ENCODE results near the gene CIAO2B.
"Not testable (repeated sequence)": the region's sequence is repeated elsewhere in the genome, so short reads cannot be mapped to it uniquely, and the experiment has no call there.

Gene CIAO2B

GRCh38 chr16:66936889-66937554 lies 2.8 kb upstream of the CIAO2B start:
- no peak for DNase-seq

- no peak for DNase-seq
These were observed 2.3 kb upstream of the CIAO2B start for GRCh38 chr16:66936462-66936861.

DNA sequence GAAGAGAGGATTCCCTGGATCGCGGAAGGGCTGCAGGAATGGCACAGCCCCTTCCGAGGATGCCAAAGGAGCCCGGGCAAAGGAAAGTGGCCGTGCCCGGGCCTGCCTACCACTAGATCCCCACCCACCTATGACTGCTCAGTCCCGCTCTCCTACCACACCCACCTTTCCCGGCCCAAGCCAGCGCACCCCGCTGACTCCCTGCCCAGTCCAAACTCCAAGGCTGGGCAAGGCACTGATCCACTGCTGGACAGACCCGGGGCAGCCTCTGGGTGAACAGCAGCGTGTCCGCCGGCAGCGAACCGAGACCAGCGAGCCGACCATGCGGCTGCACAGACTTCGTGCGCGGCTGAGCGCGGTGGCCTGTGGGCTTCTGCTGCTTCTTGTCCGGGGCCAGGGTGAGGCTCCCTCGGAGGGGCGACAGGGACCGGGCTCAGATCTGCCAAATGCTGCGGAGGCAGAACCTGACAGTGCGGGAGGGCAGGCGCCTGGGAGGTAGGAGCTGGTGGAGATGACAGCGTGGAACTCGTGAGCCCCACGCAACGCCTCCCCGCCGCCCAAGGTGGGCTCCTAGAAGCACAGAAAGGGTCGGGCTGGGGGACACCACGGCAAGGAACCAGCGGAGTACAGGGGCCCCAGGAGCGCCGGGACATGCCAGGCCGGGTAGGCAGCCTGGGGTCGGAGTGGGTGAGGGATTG lies 1.3 kb upstream of the CIAO2B start, which contains the start of gene CES2:
Gene CES2, plus strand, starts transcription at position 203 of the 698 bp plus-strand sequence. Its CDS starts 120 bp downstream, at position 323.
- no peak for DNase-seq

- DNase-seq, result not testable (repeated sequence)
These were observed 674 bp upstream of the CIAO2B start for GRCh38 chr16:66934839-66935313.

DNA sequence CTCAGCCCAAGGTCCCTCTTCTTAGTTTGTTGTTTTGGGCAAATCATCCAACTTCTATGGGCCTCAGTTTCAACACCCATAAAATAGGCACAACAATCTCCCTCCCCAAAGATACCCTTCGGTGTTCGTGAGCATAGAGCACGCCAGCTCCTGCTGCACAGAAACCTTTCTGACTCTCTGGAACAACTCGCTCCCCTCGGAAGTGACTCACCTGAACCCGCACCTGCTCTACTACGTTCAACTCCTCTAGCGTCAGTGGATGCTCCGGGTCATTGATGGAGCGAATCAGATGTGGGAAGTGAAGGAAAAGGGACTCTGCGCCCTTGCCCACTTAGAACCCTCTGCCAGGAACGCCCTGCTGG lies 445 bp downstream of the CIAO2B start:
- no peak for DNase-seq

DNA sequence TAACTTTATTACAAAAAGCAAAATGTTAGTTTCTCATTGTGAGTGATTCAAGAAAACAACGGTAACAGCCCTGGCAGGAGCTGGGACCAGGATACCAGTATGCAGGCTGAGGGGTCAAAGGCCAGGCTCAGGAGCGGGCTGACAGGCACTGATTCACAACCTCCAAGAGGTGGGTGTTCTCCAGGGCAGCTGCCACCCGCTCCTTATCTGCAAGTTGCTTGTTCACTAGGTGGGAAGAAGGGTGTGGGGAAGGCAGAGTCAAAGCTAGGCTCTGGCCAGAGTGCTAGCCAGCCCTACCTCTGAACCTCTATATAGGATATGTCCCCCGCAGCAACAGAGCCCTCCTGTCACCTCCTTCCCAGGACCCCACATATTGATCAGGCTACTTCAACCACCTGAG lies 2.1 kb downstream of the CIAO2B start:
- no peak for DNase-seq

- no peak for DNase-seq
These were observed 2.5 kb downstream of the CIAO2B start for GRCh38 chr16:66931665-66932064.

- DNase-seq, result no peak
These were observed 4.0 kb downstream of the CIAO2B start for GRCh38 chr16:66930189-66930588.

DNA sequence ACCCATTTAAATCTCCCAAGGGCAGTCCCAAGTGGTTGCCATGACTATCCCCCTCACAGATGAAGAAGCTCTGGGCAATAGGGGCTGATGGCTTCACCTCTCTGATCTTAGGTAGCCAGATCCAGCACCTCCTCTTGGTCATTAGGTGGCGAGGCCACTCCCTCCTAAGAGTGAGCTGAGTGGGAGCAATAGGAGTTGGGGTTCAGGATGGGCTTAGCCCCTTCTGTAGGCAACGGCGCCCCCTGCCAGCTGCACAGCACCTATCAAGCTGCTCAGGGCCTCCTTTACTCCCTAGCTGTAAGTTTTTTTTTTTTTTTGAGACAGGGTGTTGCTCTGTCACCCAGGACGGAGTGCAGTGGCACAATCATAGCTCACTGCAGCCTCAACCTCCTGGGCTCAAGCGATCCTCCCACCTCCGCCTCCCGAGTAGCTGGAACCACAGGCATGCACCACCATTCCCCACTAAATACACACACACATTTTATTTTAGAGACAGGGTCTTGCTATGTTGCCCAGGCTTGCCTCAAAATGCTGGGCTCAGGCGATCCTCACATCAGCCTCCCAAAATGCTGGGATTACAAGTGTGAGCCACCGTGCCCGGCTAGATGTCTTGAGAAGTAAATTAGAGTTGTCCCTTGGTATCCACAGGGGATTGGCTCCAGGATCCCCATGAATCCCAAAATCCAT lies 5.4 kb downstream of the CIAO2B start:
- DNase-seq, result no peak

DNA sequence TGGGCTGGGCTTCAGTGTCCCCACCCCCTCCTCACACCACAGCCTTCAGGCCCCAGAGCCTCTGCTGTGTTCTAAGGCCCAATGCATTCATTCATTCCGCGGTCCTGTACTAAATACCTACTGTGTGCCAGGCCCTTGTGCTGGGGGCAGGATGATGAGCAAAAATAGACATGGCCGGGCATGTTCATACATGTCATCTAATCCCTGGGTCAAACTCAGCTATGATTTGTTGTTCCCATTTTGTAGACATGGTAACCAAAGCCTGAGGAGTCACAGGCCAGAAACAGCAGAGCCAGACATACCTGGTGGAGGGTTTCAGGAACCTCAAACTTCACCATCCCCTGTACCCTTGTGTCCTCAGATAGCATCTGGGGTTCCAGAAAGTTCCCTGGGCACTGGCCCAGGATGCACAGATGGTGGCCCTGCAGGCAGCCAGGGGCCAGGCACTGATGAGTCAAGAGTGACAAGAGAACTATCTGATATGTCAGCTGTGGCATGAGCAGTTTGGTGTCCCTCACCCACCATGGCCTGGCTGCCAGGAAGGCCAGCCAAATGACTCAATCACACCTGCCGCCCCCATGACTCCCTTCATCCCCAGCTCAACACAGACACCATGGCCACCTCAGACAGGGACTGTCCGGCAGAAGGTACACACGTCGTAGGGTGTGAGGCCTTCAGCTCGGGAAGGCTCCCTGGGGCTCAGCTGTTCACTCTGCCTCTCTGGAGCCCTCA lies 6.1 kb downstream of the CIAO2B start:
- DNase-seq, result no peak

DNA sequence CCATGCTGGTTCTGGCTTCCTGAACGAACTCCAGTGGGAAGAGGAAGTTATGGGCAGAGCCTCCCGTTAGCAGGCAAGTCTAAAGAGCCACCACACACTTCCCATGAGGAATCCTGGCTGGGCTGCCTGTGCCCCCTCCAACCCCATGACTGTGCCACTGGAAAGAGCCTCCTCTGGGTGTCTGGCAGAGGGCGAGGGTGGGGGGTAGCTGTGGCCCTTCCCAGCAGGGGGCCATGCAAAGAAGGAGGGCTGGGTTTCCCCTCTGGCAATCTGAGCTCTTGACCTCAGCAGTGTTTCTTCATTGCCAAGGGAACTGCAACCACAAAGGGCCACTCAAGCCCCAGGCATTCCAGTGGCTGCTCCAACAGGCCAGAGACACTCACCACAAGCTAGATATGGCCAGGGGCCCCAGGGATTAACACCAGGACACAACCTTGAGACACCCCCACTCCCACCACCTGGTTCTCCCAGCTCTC lies 7.2 kb downstream of the CIAO2B start:
- no peak for DNase-seq

GRCh38 chr16:66926171-66926947 lies 7.8 kb downstream of the CIAO2B start:
- DNase-seq, result peak; percentile 14

DNA sequence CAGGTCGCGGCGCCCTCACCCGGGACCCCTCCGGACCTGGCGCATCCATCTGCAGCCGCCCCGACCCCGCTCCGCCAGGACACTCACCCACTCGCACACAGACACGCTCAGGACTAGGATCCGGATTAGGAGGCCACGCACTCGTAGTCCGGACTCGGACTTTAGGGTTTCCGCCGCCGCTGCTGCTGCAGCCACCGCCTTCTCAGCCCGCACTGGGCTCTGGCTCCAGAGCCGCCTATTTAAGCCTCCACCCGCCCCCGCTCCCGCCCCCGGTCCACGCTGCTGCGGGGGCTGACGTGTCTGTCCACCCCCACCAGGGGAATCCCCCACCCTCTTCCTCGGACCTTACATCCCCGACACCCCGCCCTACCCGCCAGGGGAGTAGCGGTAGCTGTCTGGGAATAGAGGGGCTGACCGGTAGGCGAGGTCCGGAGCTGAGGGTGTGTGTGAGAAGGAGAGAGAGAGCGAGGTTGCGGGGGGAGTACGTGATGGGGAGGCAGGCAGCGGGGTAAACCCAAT lies 8.8 kb downstream of the CIAO2B start, which contains the start of gene RRAD:
Gene RRAD, minus strand, starts transcription at position 214 of the 519 bp plus-strand sequence. CDS start 356 bp downstream, outside the sequence.
- DNase-seq, result no peak

DNA sequence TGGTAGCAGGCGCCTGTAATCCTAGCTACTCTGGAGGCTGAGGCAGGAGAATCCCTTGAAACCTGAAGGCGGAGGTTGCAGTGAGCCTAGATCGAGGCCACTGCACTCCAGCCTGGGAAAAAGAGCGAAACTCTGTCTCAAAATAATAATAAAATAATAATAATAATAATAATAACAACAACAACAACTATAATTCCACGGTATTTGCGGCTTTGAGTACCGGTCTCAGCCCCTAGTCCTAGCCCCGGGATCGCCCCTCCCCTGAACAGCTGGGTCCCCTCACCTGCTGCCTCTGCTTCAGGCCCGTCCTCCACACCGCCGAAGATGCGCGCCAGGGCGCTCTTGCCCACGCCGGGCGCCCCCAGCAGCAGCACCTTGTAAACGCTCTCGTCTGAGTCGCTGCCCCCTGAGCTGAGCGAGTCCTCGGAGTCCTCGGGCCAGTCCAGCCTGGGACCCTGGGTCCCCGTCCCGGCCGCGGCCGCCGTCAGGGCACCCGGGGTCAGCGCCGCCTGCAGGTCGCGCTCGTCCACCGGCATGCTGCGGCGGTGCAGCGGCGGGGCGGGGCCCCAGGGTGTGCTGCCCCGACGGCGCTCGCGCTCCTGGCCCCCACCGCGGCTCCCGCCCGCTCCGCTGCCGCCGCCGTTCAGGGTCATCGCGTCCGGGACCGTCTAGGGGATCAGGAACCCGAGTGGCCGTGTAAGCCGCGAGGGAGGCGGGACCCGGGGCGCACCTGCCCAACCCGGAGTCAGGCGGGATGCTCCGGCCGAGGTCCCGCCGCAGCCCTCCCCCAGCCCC lies 9.5 kb downstream of the CIAO2B start:
- DNase-seq, result no peak

DNA sequence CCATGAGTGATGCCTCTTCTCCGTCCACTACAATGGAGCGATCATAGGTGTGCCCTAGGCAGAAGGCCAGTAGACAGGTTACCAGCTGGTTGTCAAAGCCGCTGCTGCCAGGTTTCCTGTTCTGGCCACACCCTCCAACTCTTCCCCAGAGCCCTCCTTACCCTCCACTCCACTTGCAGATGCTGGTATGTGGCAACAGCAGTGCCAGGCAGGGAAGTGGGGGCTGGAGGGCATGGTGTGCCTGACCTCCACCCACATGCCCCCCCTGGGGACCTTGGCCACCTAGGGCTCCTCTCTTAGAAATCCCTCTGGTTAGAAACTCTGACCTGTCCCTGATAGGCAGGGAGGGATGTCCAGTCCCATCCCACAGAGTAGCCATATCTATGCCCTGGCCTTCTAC lies 10.3 kb downstream of the CIAO2B start:
- DNase-seq, result no peak

DNA sequence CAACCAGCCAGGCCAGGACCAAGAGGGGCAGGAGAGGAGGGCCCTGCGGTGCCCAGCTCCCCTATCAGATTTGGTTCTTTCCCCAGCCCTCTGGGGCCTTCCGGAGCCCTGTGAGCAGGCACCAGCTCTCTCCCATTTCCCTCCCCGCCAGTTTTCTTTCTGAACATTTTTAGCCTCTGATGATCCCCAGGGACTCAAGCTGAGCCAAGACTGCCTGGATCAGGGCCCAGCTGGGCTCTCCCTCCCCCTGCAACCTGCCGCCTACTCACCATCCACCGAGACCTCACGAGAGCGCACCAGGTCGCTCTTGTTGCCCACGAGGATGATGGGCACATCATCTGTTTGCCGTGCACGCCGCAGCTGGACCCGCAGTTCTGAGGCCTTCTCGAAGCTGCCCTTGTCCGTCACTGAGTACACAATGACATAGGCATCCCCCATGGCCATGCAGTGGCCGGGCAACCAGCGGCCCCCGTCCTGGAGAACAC lies 10.9 kb downstream of the CIAO2B start:
- DNase-seq, result peak; percentile 72

GRCh38 chr16:66921729-66922450 lies 12.3 kb downstream of the CIAO2B start:
- no peak for DNase-seq

GRCh38 chr16:66920924-66921680 lies 13.1 kb downstream of the CIAO2B start:
- no peak for DNase-seq

GRCh38 chr16:66920299-66920590 lies 14.0 kb downstream of the CIAO2B start:
- DNase-seq, result no peak

All from NCI-H446 treated with DMSO at 0.1 percent for 48 hours (cell line).